ENCODE data around the gene KRT17. TPM values are rescaled to one million over a fixed set of nuclear protein-coding genes. Genes with fewer than 3 reads are reported as not detected.

KRT17 gene
- total and polyA plus RNA-seq, 8 donors, result 0.42 to 28.4 (median 2.0) TPM

- TF ChIP-seq CTCF (IDR thresholded peaks at IDR 0.05), result no peak
- H3K4me1 ChIP-seq, result no peaks in the 10 kb centered on the region
- 77 to 88% methylated on average over 12 of the region's 12 CpGs for WGBS, 2 donors
- no peaks in the 10 kb centered on the region for H3K27me3 ChIP-seq
- ATAC-seq (no peak), FAIRE-seq (no peak), DNase-seq (no peak)
- no peak overlapping the region for H3K4me3 ChIP-seq
- intact Hi-C loops (cut with DNase I), result loop anchor here in 2 of 3 donors (5.0 to 10.0 kb wide), 3 partner anchors 111 to 853 kb away; no protein-coding TSS in a partner anchor
- H3K9me3 ChIP-seq, result no peaks in the 10 kb centered on the region
- H3K36me3 ChIP-seq, result no peaks in the 10 kb centered on the region
- no peak overlapping the region for H3K27ac ChIP-seq
Measured at GRCh38 chr17:41657936-41658335, 33.6 kb upstream of the KRT17 start.

- ATAC-seq (no peak), DNase-seq (no peak), FAIRE-seq (no peak)
- H3K4me1 ChIP-seq, result no peaks in the 10 kb centered on the region
- H3K9me3 ChIP-seq, result no peaks in the 10 kb centered on the region
- H3K36me3 ChIP-seq, result no peaks in the 10 kb centered on the region
- WGBS, 2 donors, result 82 to 88% methylated on average over 16 of the region's 16 CpGs
- no peak overlapping the region for H3K4me3 ChIP-seq
- no peak for TF ChIP-seq CTCF (IDR thresholded peaks at IDR 0.05)
- intact Hi-C loops (cut with DNase I), result loop anchor here in 2 of 3 donors (5.0 to 10.0 kb wide), 3 partner anchors 110 to 852 kb away; no protein-coding TSS in a partner anchor
- H3K27ac ChIP-seq, result no peak overlapping the region
- H3K27me3 ChIP-seq, result no peaks in the 10 kb centered on the region
Measured at GRCh38 chr17:41657176-41657754, 32.9 kb upstream of the KRT17 start.

GRCh38 chr17:41656249-41657023, 32.1 kb upstream of the KRT17 start:
- 77 to 84% methylated on average over 16 of the region's 16 CpGs for WGBS, 2 donors
- Histone ChIP-seq H3K9me3 (no peaks in the 10 kb centered on the region), H3K27ac (peak overlapping the region; percentile 50 to 69 (median 56)), H3K36me3 (no peaks in the 10 kb centered on the region), H3K27me3 (no peaks in the 10 kb centered on the region), H3K4me3 (no peak overlapping the region), H3K4me1 (no peaks in the 10 kb centered on the region)
- no peak for TF ChIP-seq CTCF (IDR thresholded peaks at IDR 0.05)
- intact Hi-C loops (cut with DNase I), result loop anchor here in 2 of 3 donors (5.0 to 10.0 kb wide), 3 partner anchors 109 to 852 kb away; no protein-coding TSS in a partner anchor
- peak in 1 of 6 donors; percentile 48 for DNase-seq
- no peak for FAIRE-seq
- ATAC-seq, result no peak

GRCh38 chr17:41655611-41656111, 31.3 kb upstream of the KRT17 start:
- DNase-seq (peak in 5 of 6 donors; percentile 39 to 86 (median 47)), FAIRE-seq (no peak), ATAC-seq (peak; percentile 24 to 61 (median 46))
- TF ChIP-seq CTCF (IDR thresholded peaks at IDR 0.05), result no peak
- intact Hi-C loops (cut with DNase I), result loop anchor here in 2 of 3 donors (5.0 to 10.0 kb wide), 3 partner anchors 108 to 851 kb away; no protein-coding TSS in a partner anchor
- Histone ChIP-seq H3K27ac (peak overlapping the region; percentile 50 to 69 (median 56)), H3K4me3 (no peak overlapping the region), H3K9me3 (no peaks in the 10 kb centered on the region), H3K36me3 (no peaks in the 10 kb centered on the region), H3K27me3 (no peaks in the 10 kb centered on the region), H3K4me1 (no peaks in the 10 kb centered on the region)
- WGBS, 2 donors, result 50 to 55% methylated on average over 16 to 18 of the region's 18 CpGs
